ENCODE data around the gene STXBP4.

The STXBP4 gene

DNA sequence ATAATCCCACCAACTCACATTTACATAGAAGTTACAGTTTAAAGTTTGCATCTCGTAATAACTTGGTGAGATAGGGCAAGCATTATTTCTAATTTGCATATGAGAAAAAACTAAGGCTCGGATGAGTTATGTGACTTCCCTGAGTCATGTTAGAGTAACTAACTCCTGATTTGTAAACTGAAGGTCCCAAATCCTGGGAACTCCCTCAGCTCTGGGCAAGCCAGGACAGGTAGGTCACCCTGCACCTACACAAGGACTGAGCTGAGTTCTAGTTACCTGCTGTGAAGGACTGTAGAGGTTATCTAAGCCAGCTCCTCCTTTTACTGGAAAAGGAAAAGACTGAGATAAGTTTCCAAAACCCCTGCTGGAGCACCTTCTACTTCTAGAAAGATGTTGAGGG is 204.0 kb downstream of the STXBP4 start:
- no peak overlapping the region for H3K4me3 Mint-ChIP-seq
- DNase-seq (no peak), ATAC-seq (no peak)
- peaks cover 6% of the 10 kb centered on the region for H3K36me3 Mint-ChIP-seq (ENCODE audit: low read depth)
- H3K4me1 Mint-ChIP-seq: peaks cover 13% of the 10 kb centered on the region
- H3K9me3 Mint-ChIP-seq: peaks cover 11% of the 10 kb centered on the region
- H3K27me3 Mint-ChIP-seq: no peaks in the 10 kb centered on the region
- H3K27ac Mint-ChIP-seq: no peak overlapping the region

DNA sequence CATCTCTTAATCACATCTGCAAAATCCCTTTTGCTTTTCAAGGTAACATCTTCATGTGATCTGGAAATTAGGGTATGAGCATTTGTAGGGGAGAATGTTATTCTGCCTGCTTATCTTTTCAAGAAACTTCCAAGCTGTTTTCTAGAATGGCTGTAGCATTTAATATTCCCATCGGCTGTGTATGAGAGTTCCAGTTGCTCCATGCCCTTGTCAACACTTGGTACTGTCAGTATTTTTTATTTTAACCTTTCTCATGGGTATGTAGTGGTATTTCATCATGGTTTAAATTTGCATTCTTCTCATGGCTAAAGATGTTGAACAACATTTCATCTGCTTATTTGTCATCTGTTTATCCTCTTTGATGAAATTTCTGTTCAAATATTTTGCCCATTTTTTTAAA is 205.6 kb downstream of the STXBP4 start:
- no peak for DNase-seq
- no peak for ATAC-seq
- H3K4me3 Mint-ChIP-seq: no peak overlapping the region
- H3K27me3 Mint-ChIP-seq: no peaks in the 10 kb centered on the region
- peaks cover 11% of the 10 kb centered on the region for H3K9me3 Mint-ChIP-seq
- H3K27ac Mint-ChIP-seq: no peak overlapping the region
- peaks cover 6% of the 10 kb centered on the region for H3K36me3 Mint-ChIP-seq (ENCODE audit: low read depth)
- H3K4me1 Mint-ChIP-seq: peaks cover 8% of the 10 kb centered on the region

GRCh38 chr17:55175788-55176427 is 207.3 kb downstream of the STXBP4 start:
- H3K27ac Mint-ChIP-seq: peak overlapping the region; percentile 4
- peaks cover 6% of the 10 kb centered on the region for H3K36me3 Mint-ChIP-seq (ENCODE audit: low read depth)
- ATAC-seq: no peak
- peaks cover 8% of the 10 kb centered on the region for H3K4me1 Mint-ChIP-seq
- no peak overlapping the region for H3K4me3 Mint-ChIP-seq
- peaks cover 11% of the 10 kb centered on the region for H3K9me3 Mint-ChIP-seq
- no peak for DNase-seq
- H3K27me3 Mint-ChIP-seq: no peaks in the 10 kb centered on the region

DNA sequence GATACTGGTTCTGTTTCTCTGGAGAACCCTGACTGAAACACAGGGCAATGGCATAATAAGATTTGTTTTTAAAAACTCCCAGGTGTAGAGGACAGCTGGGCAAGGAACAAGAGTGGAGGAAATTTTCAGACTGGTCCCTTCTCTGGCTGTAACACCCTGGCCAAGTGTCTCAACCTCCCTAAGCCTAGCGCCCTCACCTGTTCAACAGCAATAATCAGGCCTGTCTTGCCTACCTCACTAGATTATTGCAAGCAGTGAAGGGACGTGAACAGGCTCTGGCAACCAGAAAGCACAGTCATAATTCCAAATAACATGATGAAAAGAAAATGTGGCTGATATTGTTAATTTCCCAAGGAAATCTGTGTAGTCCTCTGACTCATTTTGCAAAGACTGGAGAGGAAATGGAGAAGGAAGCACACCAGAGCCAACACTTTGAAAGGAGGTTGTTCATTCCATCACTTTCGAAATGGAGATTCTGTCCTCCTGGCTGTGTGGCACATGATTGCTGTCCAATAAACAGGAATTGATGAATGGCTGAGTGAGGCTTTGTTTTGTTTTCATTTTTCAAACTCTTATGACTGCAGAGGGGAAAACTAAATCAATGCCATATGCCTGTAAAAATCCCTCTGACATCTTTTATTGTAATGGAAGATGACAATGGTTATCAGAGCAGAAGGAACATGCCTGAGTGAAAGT is 208.7 kb downstream of the STXBP4 start:
- peaks cover 21% of the 10 kb centered on the region for H3K9me3 Mint-ChIP-seq
- ATAC-seq (no peak), DNase-seq (no peak)
- no peak overlapping the region for H3K27ac Mint-ChIP-seq
- no peak overlapping the region for H3K4me3 Mint-ChIP-seq
- no peaks in the 10 kb centered on the region for H3K27me3 Mint-ChIP-seq
- H3K4me1 Mint-ChIP-seq: peaks cover 8% of the 10 kb centered on the region
- H3K36me3 Mint-ChIP-seq (ENCODE audit: low read depth): peaks cover 8% of the 10 kb centered on the region

GRCh38 chr17:55177855-55178217 is 209.3 kb downstream of the STXBP4 start:
- Mint-ChIP-seq H3K36me3 (ENCODE audit: low read depth) (peaks cover 11% of the 10 kb centered on the region), H3K9me3 (peaks cover 25% of the 10 kb centered on the region), H3K4me1 (peaks cover 8% of the 10 kb centered on the region), H3K27me3 (peaks cover 3% of the 10 kb centered on the region), H3K27ac (no peak overlapping the region), H3K4me3 (no peak overlapping the region)
- ATAC-seq (no peak), DNase-seq (no peak)

GRCh38 chr17:55186937-55187770 is 218.6 kb downstream of the STXBP4 start:
- DNase-seq (no peak), ATAC-seq (no peak)
- H3K4me1 Mint-ChIP-seq: no peaks in the 10 kb centered on the region
- no peak overlapping the region for H3K27ac Mint-ChIP-seq
- peaks cover 5% of the 10 kb centered on the region for H3K9me3 Mint-ChIP-seq
- peaks cover 4% of the 10 kb centered on the region for H3K36me3 Mint-ChIP-seq (ENCODE audit: low read depth)
- H3K4me3 Mint-ChIP-seq: no peak overlapping the region
- H3K27me3 Mint-ChIP-seq: peaks cover 4% of the 10 kb centered on the region

- H3K27ac Mint-ChIP-seq: no peak overlapping the region
- DNase-seq (no peak), ATAC-seq (no peak)
- H3K36me3 Mint-ChIP-seq (ENCODE audit: low read depth): no peaks in the 10 kb centered on the region
- H3K4me1 Mint-ChIP-seq: no peaks in the 10 kb centered on the region
- no peaks in the 10 kb centered on the region for H3K9me3 Mint-ChIP-seq
- no peak overlapping the region for H3K4me3 Mint-ChIP-seq
- H3K27me3 Mint-ChIP-seq: peaks cover 3% of the 10 kb centered on the region
These were observed 222.2 kb downstream of the STXBP4 start for GRCh38 chr17:55190748-55191147.

- no peak overlapping the region for H3K27ac Mint-ChIP-seq
- no peak for DNase-seq
- peaks cover 3% of the 10 kb centered on the region for H3K9me3 Mint-ChIP-seq
- H3K4me1 Mint-ChIP-seq: no peaks in the 10 kb centered on the region
- H3K4me3 Mint-ChIP-seq: no peak overlapping the region
- no peak for ATAC-seq
- H3K36me3 Mint-ChIP-seq (ENCODE audit: low read depth): no peaks in the 10 kb centered on the region
- H3K27me3 Mint-ChIP-seq: peaks cover 7% of the 10 kb centered on the region
These were observed 230.3 kb downstream of the STXBP4 start for GRCh38 chr17:55198690-55199370.

GRCh38 chr17:55200904-55201303 is 232.3 kb downstream of the STXBP4 start:
- peaks cover 11% of the 10 kb centered on the region for H3K27me3 Mint-ChIP-seq
- H3K4me3 Mint-ChIP-seq: no peak overlapping the region

GRCh38 chr17:55201308-55201932 is 232.9 kb downstream of the STXBP4 start:
- Mint-ChIP-seq H3K4me1 (no peaks in the 10 kb centered on the region), H3K9me3 (peaks cover 6% of the 10 kb centered on the region), H3K4me3 (no peak overlapping the region), H3K27me3 (peaks cover 12% of the 10 kb centered on the region), H3K36me3 (ENCODE audit: low read depth) (no peaks in the 10 kb centered on the region), H3K27ac (no peak overlapping the region)
- no peak for DNase-seq
- ATAC-seq: no peak

More at GRCh38 chr17:55200904-55201303, 232.3 kb downstream of the STXBP4 start:
- H3K36me3 Mint-ChIP-seq (ENCODE audit: low read depth): no peaks in the 10 kb centered on the region
- ATAC-seq (no peak), DNase-seq (no peak)
- no peaks in the 10 kb centered on the region for H3K4me1 Mint-ChIP-seq
- H3K27ac Mint-ChIP-seq: no peak overlapping the region
- peaks cover 6% of the 10 kb centered on the region for H3K9me3 Mint-ChIP-seq

DNA sequence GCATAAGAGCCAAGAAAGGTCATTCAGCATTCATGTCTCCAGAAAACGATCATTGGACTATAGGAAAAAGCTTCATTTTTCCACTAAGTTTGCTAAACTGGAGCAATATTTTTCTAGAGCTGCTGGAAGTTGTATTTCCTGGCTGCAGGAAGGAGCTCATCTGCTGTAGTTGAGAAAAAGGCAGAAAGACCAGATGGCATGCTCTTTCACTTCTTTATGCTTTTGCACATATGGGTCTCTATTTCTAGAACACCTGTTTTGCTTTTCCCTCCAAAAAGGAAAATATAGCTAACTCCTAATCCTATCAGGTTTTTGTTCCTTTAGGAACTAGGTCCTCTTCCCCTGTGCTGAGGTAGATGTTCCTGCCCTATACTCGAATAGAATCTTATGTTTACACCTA is 234.3 kb downstream of the STXBP4 start:
- Mint-ChIP-seq H3K27me3 (peaks cover 10% of the 10 kb centered on the region), H3K9me3 (peaks cover 6% of the 10 kb centered on the region), H3K36me3 (ENCODE audit: low read depth) (no peaks in the 10 kb centered on the region), H3K27ac (no peak overlapping the region), H3K4me1 (no peaks in the 10 kb centered on the region), H3K4me3 (no peak overlapping the region)
- ATAC-seq (no peak), DNase-seq (no peak)

GRCh38 chr17:55208078-55208812 is 239.7 kb downstream of the STXBP4 start:
- Mint-ChIP-seq H3K27me3 (peaks cover 6% of the 10 kb centered on the region), H3K4me3 (no peak overlapping the region), H3K9me3 (peaks cover 6% of the 10 kb centered on the region), H3K27ac (no peak overlapping the region), H3K4me1 (no peaks in the 10 kb centered on the region), H3K36me3 (ENCODE audit: low read depth) (no peaks in the 10 kb centered on the region)
- DNase-seq (no peak), ATAC-seq (no peak)

- H3K36me3 Mint-ChIP-seq (ENCODE audit: low read depth): no peaks in the 10 kb centered on the region
- H3K9me3 Mint-ChIP-seq: no peaks in the 10 kb centered on the region
- H3K27ac Mint-ChIP-seq: no peak overlapping the region
- DNase-seq: no peak
- no peaks in the 10 kb centered on the region for H3K4me1 Mint-ChIP-seq
- no peak overlapping the region for H3K4me3 Mint-ChIP-seq
- ATAC-seq: no peak
- H3K27me3 Mint-ChIP-seq: peaks cover 3% of the 10 kb centered on the region
These were observed 241.7 kb downstream of the STXBP4 start for GRCh38 chr17:55210292-55210691.

DNA sequence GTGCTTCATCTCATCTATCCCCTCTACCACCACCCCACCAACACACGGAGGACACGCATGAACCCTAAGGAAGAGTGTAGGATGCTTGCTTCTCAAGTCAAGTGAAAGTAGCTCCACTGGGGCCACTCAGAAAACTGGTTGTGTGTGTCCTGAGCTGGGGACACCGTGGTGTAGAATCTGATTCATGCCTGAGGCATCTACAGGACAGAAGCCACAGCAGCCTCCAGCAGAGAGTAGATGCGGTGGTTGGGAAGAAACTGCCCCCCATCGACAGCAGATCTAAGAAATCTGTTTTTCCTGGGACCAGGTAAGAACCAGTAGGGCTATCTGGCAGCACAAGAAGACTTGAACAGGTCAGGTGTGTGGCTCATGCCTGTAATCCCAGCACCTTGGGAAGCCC is 244.3 kb downstream of the STXBP4 start:
- Mint-ChIP-seq H3K4me3 (no peak overlapping the region), H3K36me3 (ENCODE audit: low read depth) (no peaks in the 10 kb centered on the region), H3K4me1 (no peaks in the 10 kb centered on the region), H3K27me3 (peaks cover 2% of the 10 kb centered on the region), H3K27ac (no peak overlapping the region), H3K9me3 (no peaks in the 10 kb centered on the region)
- ATAC-seq (no peak), DNase-seq (no peak)
